Limb (tissue), 2 donors: Measurements from ENCODE around the gene JPH2.
A peak's percentile ranks its signal among the peaks of the same experiment; 100 is the strongest.
"Not testable (repeated sequence)": the region's sequence is repeated elsewhere in the genome, so short reads cannot be mapped to it uniquely, and the experiment has no call there.

ENCODE experiments used
- DNase-seq, 2 donors: peaks; one replicate each; pipeline ENCODE4 v3.0.0-alpha.2; 2016; ENCODE audit errors: extremely low spot score in 2 of 2

The JPH2 gene

GRCh38 chr20:44187054-44187771, at the start of gene JPH2:
TSS of gene JPH2 (minus strand) at chr20:44187188. CDS start at chr20:44186705, 483 bp downstream.
- peak in 1 of 2 donors; percentile 63 for DNase-seq

GRCh38 chr20:44235702-44236101, 48.7 kb upstream of the JPH2 start:
- no peak for DNase-seq

GRCh38 chr20:44234566-44235317, 47.8 kb upstream of the JPH2 start:
- no peak for DNase-seq

GRCh38 chr20:44233436-44234016, 46.5 kb upstream of the JPH2 start:
- no peak for DNase-seq

GRCh38 chr20:44232469-44232856, 45.5 kb upstream of the JPH2 start:
- DNase-seq: not testable (repeated sequence)

- DNase-seq: no peak
Measured at GRCh38 chr20:44231713-44232468, 44.9 kb upstream of the JPH2 start.

- no peak for DNase-seq
Measured at GRCh38 chr20:44231193-44231592, 44.2 kb upstream of the JPH2 start.

GRCh38 chr20:44228465-44229258, 41.7 kb upstream of the JPH2 start:
- no peak for DNase-seq

GRCh38 chr20:44224637-44225036, 37.6 kb upstream of the JPH2 start:
- DNase-seq: no peak

- no peak for DNase-seq
Measured at GRCh38 chr20:44223721-44224120, 36.7 kb upstream of the JPH2 start.

- DNase-seq: no peak
Measured at GRCh38 chr20:44222633-44223368, 35.8 kb upstream of the JPH2 start.

- DNase-seq: no peak
Measured at GRCh38 chr20:44222027-44222426, 35.0 kb upstream of the JPH2 start.

- DNase-seq: no peak
Measured at GRCh38 chr20:44221368-44221954, 34.5 kb upstream of the JPH2 start.

- DNase-seq: no peak
Measured at GRCh38 chr20:44219791-44220190, 32.8 kb upstream of the JPH2 start.

- no peak for DNase-seq
Measured at GRCh38 chr20:44219170-44219730, 32.3 kb upstream of the JPH2 start.

GRCh38 chr20:44218446-44218845, 31.5 kb upstream of the JPH2 start:
- DNase-seq: no peak

- peak in 1 of 2 donors; percentile 51 for DNase-seq
Measured at GRCh38 chr20:44217342-44218092, 30.5 kb upstream of the JPH2 start.

- peak; percentile 58 to 80 for DNase-seq
Measured at GRCh38 chr20:44215125-44215524, 28.1 kb upstream of the JPH2 start.

GRCh38 chr20:44212792-44213191, 25.8 kb upstream of the JPH2 start:
- DNase-seq: no peak
